Measurements from ENCODE around the gene SLC35B1. TPM values are rescaled to one million over a fixed set of nuclear protein-coding genes. Genes with fewer than 3 reads are reported as not detected.

Gene SLC35B1
- total and polyA plus RNA-seq, 2 experiments from 2014 or later = 98.1 to 99.8 TPM

- Histone ChIP-seq H3K36me3 (replicated peaks; ENCODE audit: insufficient read depth, low read depth) (no peaks in the 10 kb centered on the region), H3K4me1 (ENCODE audit: insufficient read depth) (no peaks in the 10 kb centered on the region), H3K9me3 (ENCODE audit: low read depth) (no peaks in the 10 kb centered on the region), H3K79me2 (no peaks in the 10 kb centered on the region), H4K20me1 (ENCODE audit: insufficient read depth, poor library complexity, severe bottlenecking) (no peaks in the 10 kb centered on the region), H3K27me3 (peaks cover 5% of the 10 kb centered on the region), H3K4me2 (no peak overlapping the region), H3K9me2 (replicated peaks; ENCODE audit: insufficient read depth) (no peaks in the 10 kb centered on the region), H3K27ac (no peak overlapping the region), H3K4me3 (no peak overlapping the region), H2AFZ (no peak overlapping the region)
- DNase-seq (ENCODE audit: low spot score) = no peak
- WGBS (ENCODE audit: low lambda C conversion rate, missing lambda C conversion rate) = 86% methylated on average over 4 of the region's 4 CpGs
- no peak for TF ChIP-seq CTCF (IDR thresholded peaks at IDR 0.05; ENCODE audit: poor library complexity)
Measured at GRCh38 chr17:49688848-49689247, 18.9 kb downstream of the SLC35B1 start.

- Histone ChIP-seq H3K4me1 (ENCODE audit: insufficient read depth) (no peaks in the 10 kb centered on the region), H3K79me2 (no peaks in the 10 kb centered on the region), H3K9me3 (ENCODE audit: low read depth) (no peaks in the 10 kb centered on the region), H3K27ac (peak overlapping the region; percentile 59), H2AFZ (peak overlapping the region; percentile 58), H3K4me3 (no peak overlapping the region), H4K20me1 (ENCODE audit: insufficient read depth, poor library complexity, severe bottlenecking) (no peaks in the 10 kb centered on the region), H3K4me2 (no peak overlapping the region), H3K36me3 (replicated peaks; ENCODE audit: insufficient read depth, low read depth) (no peaks in the 10 kb centered on the region), H3K27me3 (peaks cover 5% of the 10 kb centered on the region), H3K9me2 (replicated peaks; ENCODE audit: insufficient read depth) (no peaks in the 10 kb centered on the region)
- 58% methylated on average over 10 of the region's 10 CpGs for WGBS (ENCODE audit: low lambda C conversion rate, missing lambda C conversion rate)
- no peak for TF ChIP-seq EZH2 (IDR thresholded peaks at IDR 0.05; ENCODE audit: borderline replicate concordance)
- TF ChIP-seq EZH2phosphoT487 (IDR thresholded peaks at IDR 0.05; ENCODE audit: low read depth, severe bottlenecking, unreplicated experiment) = no peak
- no peak for TF ChIP-seq CTCF (IDR thresholded peaks at IDR 0.05; ENCODE audit: poor library complexity)
- no peak for DNase-seq (ENCODE audit: low spot score)
Measured at GRCh38 chr17:49687878-49688491, 19.8 kb downstream of the SLC35B1 start.

GRCh38 chr17:49681106-49681979, 26.4 kb downstream of the SLC35B1 start:
- Histone ChIP-seq H3K4me3 (no peak overlapping the region), H3K27ac (no peak overlapping the region), H3K9me3 (ENCODE audit: low read depth) (no peaks in the 10 kb centered on the region), H3K79me2 (peaks cover 9% of the 10 kb centered on the region), H3K4me1 (ENCODE audit: insufficient read depth) (peaks cover 3% of the 10 kb centered on the region), H4K20me1 (ENCODE audit: insufficient read depth, poor library complexity, severe bottlenecking) (peaks cover 8% of the 10 kb centered on the region), H2AFZ (no peak overlapping the region), H3K4me2 (no peak overlapping the region), H3K36me3 (replicated peaks; ENCODE audit: insufficient read depth, low read depth) (no peaks in the 10 kb centered on the region), H3K27me3 (no peaks in the 10 kb centered on the region), H3K9me2 (replicated peaks; ENCODE audit: insufficient read depth) (no peaks in the 10 kb centered on the region)
- DNase-seq (ENCODE audit: low spot score) = no peak
- WGBS (ENCODE audit: low lambda C conversion rate, missing lambda C conversion rate) = 82% methylated on average over 9 of the region's 9 CpGs
- TF ChIP-seq CTCF (IDR thresholded peaks at IDR 0.05; ENCODE audit: poor library complexity) = no peak
- no peak for TF ChIP-seq EZH2phosphoT487 (IDR thresholded peaks at IDR 0.05; ENCODE audit: low read depth, severe bottlenecking, unreplicated experiment)
